GM12878 (cell line): ENCODE measurements around the gene ZFP62. TPM values are rescaled to one million over a fixed set of nuclear protein-coding genes. Genes with fewer than 3 reads are reported as not detected.

Experiments
- ATAC-seq: fragments of 200-7000 bp; cut with Tn5 transposase; 3 replicates; pipeline ENCODE4 v1.9.1; 2020; ENCODE audit warnings: mild to moderate bottlenecking, moderate library complexity
- BruUV-seq: library from RNA; stranded (reverse); fragments of 400-500 nt; replicated peaks from 2 replicates; lab custom pipeline; 2021; lab: Mats Ljungman, UMichigan
- CTCF ChIA-PET: fragments of 300-600 bp; sonication (Branson Sonifier 250); formaldehyde crosslinking; extraction: SDS; loops from one replicate; lab custom pipeline; 2021; ENCODE audit warnings: inconsistent platforms; lab: Yijun Ruan, JAX
- POLR2A ChIA-PET: fragments of 350-600 bp; formaldehyde crosslinking; extraction: SDS; loops from one replicate; lab custom pipeline; 2021; ENCODE audit warnings: inconsistent platforms; lab: Charles Lee
- RAD21 ChIA-PET: fragments of 300-600 bp; sonication (Branson Sonifier 250); formaldehyde crosslinking; loops from one replicate; lab custom pipeline; 2023; ENCODE audit warnings: antibody characterized with exemption; ENCODE audit not compliant: unreplicated experiment; lab: Charles Lee
- SMC1A ChIA-PET: fragments of 300-600 bp; sonication (Branson Sonifier 250); formaldehyde crosslinking; loops from one replicate; lab custom pipeline; 2023; ENCODE audit not compliant: unreplicated experiment, uncharacterized antibody; lab: Charles Lee
- DNase-seq: peaks from one replicate; pipeline ENCODE4 v3.0.0-alpha.2; 2011; ENCODE audit warnings: low read depth, low spot score
- FAIRE-seq: peaks from 3 replicates; lab custom pipeline; 2011; peaks lifted over from hg19 to GRCh38; lab: Jason Lieb, UNC
- H2AFZ ChIP-seq: 2 replicates; pipeline ENCODE4 v1.6.0; 2011; ENCODE audit warnings: low read depth, low read length, control low read depth; ENCODE audit not compliant: control insufficient read depth
- H3K27ac ChIP-seq: 2 replicates; pipeline ENCODE4 v1.5.1; 2011; ENCODE audit warnings: control low read depth; ENCODE audit not compliant: control insufficient read depth, insufficient read depth
- H3K27me3 ChIP-seq, 2 experiments: replicated peaks in 1 of 2; 2 replicates each; pipeline versions ENCODE4 v1.6.0 to v1.6.1; 2011; ENCODE audit warnings: low read length in 1 of 2; ENCODE audit not compliant: control insufficient read depth in 2 of 2, insufficient read depth in 2 of 2
- H3K36me3 ChIP-seq, 2 experiments: 2 replicates each; pipeline ENCODE4 v1.5.1; 2011; ENCODE audit warnings: low read length in 1 of 2; ENCODE audit not compliant: control insufficient read depth in 2 of 2, insufficient read depth in 2 of 2
- H3K4me1 ChIP-seq: 2 replicates; pipeline ENCODE4 v1.6.1; 2011; ENCODE audit warnings: mild to moderate bottlenecking, low read length, moderate library complexity, mixed read lengths; ENCODE audit not compliant: control insufficient read depth, insufficient read depth
- H3K4me2 ChIP-seq: 2 replicates; pipeline ENCODE4 v1.6.0; 2011; ENCODE audit warnings: control low read depth; ENCODE audit not compliant: control insufficient read depth, insufficient read depth
- H3K4me3 ChIP-seq: fragments of 200-600 bp; sonication (generic); 2 replicates; pipeline ENCODE4 v1.5.1; 2016
- H3K79me2 ChIP-seq: 2 replicates; pipeline ENCODE4 v1.6.0; 2011; ENCODE audit warnings: low read length; ENCODE audit not compliant: control insufficient read depth, insufficient read depth
- H3K9ac ChIP-seq: 2 replicates; pipeline ENCODE4 v1.8.0; 2011; ENCODE audit warnings: low read length, control low read depth, mixed read lengths; ENCODE audit not compliant: control insufficient read depth, insufficient read depth
- H3K9me3 ChIP-seq: replicated peaks from 3 replicates; pipeline ENCODE4 v1.5.1; 2011; ENCODE audit warnings: mild to moderate bottlenecking, low read length; ENCODE audit not compliant: control insufficient read depth, insufficient read depth
- H4K20me1 ChIP-seq: 2 replicates; pipeline ENCODE4 v1.6.0; 2011; ENCODE audit not compliant: control insufficient read depth, insufficient read depth
- BACH1 ChIP-seq: fragments of 450-650 bp; IDR thresholded peaks from 2 replicates; pipeline ENCODE4 v1.6.1; 2017; ENCODE audit warnings: mild to moderate bottlenecking, borderline replicate concordance
- BHLHE40 ChIP-seq, 2 experiments: fragments of 450-650 bp in 1 of 2; IDR thresholded peaks; 2 replicates each; pipeline ENCODE4 v1.6.1; 2011 to 2017; ENCODE audit warnings: low read depth in 2 of 2, borderline replicate concordance in 1 of 2, improper control_type of control experiment in 1 of 2, low read length in 1 of 2, mild to moderate bottlenecking in 1 of 2
- BMI1 ChIP-seq: fragments of 450-650 bp; IDR thresholded peaks from 2 replicates; pipeline ENCODE4 v1.6.1; 2016; ENCODE audit warnings: mild to moderate bottlenecking, moderate library complexity, borderline replicate concordance
- CBFB ChIP-seq: IDR thresholded peaks from 2 replicates; pipeline ENCODE4 v1.6.1; 2016; ENCODE audit warnings: antibody characterized with exemption, low read depth
- EP300 ChIP-seq, 2 experiments: fragments of 150-350 bp in 1 of 2; IDR thresholded peaks; 2 replicates each; pipeline ENCODE4 v1.6.1; 2011 to 2012; ENCODE audit warnings: low read depth in 2 of 2, low read length in 2 of 2, borderline replicate concordance in 1 of 2, improper control_type of control experiment in 1 of 2, inconsistent platforms in 1 of 2; ENCODE audit not compliant: control insufficient read depth in 1 of 2
- JUND ChIP-seq: IDR thresholded peaks from 2 replicates; pipeline ENCODE4 v1.6.1; 2012; ENCODE audit warnings: low read depth, mild to moderate bottlenecking, low read length, improper control_type of control experiment, moderate library complexity
- KAT2A ChIP-seq: conservative IDR thresholded peaks from 2 replicates; pipeline ENCODE4 v1.6.1; 2011; ENCODE audit warnings: low read depth, low read length; ENCODE audit not compliant: control insufficient read depth
- KLF5 ChIP-seq: fragments of 450-650 bp; IDR thresholded peaks from 2 replicates; pipeline ENCODE4 v1.6.1; 2014; ENCODE audit warnings: mild to moderate bottlenecking; ENCODE audit not compliant: partially characterized antibody
- MEF2B ChIP-seq: fragments of 450-650 bp; IDR thresholded peaks from 2 replicates; pipeline ENCODE4 v1.6.1; 2018; ENCODE audit warnings: mild to moderate bottlenecking, moderate library complexity; ENCODE audit not compliant: partially characterized antibody, poor library complexity, severe bottlenecking
- MTA3 ChIP-seq: IDR thresholded peaks from 2 replicates; pipeline ENCODE4 v1.6.1; 2012; ENCODE audit warnings: low read length, inconsistent platforms, borderline replicate concordance
- POLR2A ChIP-seq: IDR thresholded peaks from 2 replicates; pipeline ENCODE4 v1.6.1; 2011; ENCODE audit warnings: low read depth, mild to moderate bottlenecking, low read length
- POLR2AphosphoS5 ChIP-seq: IDR thresholded peaks from 2 replicates; pipeline ENCODE4 v1.6.1; 2011; ENCODE audit warnings: mild to moderate bottlenecking, low read length, inconsistent platforms
- POU2F2 ChIP-seq: IDR thresholded peaks from 3 replicates; pipeline ENCODE4 v1.6.1; 2011; ENCODE audit warnings: low read depth, mild to moderate bottlenecking, low read length, borderline replicate concordance
- RBBP5 ChIP-seq: fragments of 200-600 bp; sonication (generic); conservative IDR thresholded peaks from 2 replicates; pipeline ENCODE4 v1.6.1; 2016
- SIN3A ChIP-seq: IDR thresholded peaks from 2 replicates; pipeline ENCODE4 v1.6.1; 2012; ENCODE audit warnings: low read depth, low read length, improper control_type of control experiment
- SMARCA5 ChIP-seq: fragments of 450-650 bp; IDR thresholded peaks from 2 replicates; pipeline ENCODE4 v1.6.1; 2017; ENCODE audit warnings: mild to moderate bottlenecking
- TBL1XR1 ChIP-seq: IDR thresholded peaks from 2 replicates; pipeline ENCODE4 v1.6.1; 2012; ENCODE audit warnings: low read depth, low read length, improper control_type of control experiment
- ZSCAN29 ChIP-seq: fragments of 450-650 bp; IDR thresholded peaks from 2 replicates; pipeline ENCODE4 v1.6.1; 2017; ENCODE audit warnings: mild to moderate bottlenecking, moderate library complexity
- WGBS: methylation state at CpG from one replicate; pipeline ENCODE4 v1.1.6; 2016; ENCODE audit warnings: low lambda C conversion rate; ENCODE audit not compliant: insufficient replicate concordance, insufficient coverage; ENCODE audit errors: missing lambda C conversion rate; 5-methylcytosine and 5-hydroxymethylcytosine counted together
- in situ Hi-C: fragments of 300-500 bp; cut with MboI; formaldehyde crosslinking; loops from 9 replicates; pipeline ENCODE4 v1.14.3; 2018; ENCODE audit warnings: mixed read lengths
- intact Hi-C: fragments of 100-400 bp; cut with micrococcal nuclease; formaldehyde crosslinking; loops from one replicate; pipeline ENCODE4 v1.14.2; 2022; ENCODE audit not compliant: unreplicated experiment
- polyA plus RNA-seq, 11 experiments: library from polyadenylated mRNA; depleted of rRNA in 4 of 11; unstranded in 6 of 11; stranded (reverse) in 5 of 11; fragments of >200 nt; fragmentation: Nextera tagmentation in 4 of 11; fragmentation: Illumina TruSeq in 1 of 11; extraction: Ambion mirVana in 4 of 11; extraction: Trizol in 1 of 11; gene quantifications; 1 replicate in 1 of 11; 2 replicates in 10 of 11; pipeline versions ENCODE4 v1.2.1 to v1.2.3, GENCODE V29; 2011 to 2016; ENCODE audit warnings: inconsistent platforms in 2 of 11, missing spikeins in 2 of 11, low read depth in 1 of 11
- total RNA-seq, 4 experiments: library from RNA; depleted of rRNA in 3 of 4; stranded (reverse); fragments of >200 nt in 3 of 4; fragmentation: Illumina TruSeq in 1 of 4; extraction: Trizol in 1 of 4; gene quantifications; 2 replicates each; pipeline versions ENCODE4 v1.2.1 to v1.2.3, GENCODE V29; 2013 to 2021
- TF ChIP-seq, protein P1 (sequence below): IDR thresholded peaks from 2 replicates; pipeline ENCODE4 v1.6.1; 2011; ENCODE audit warnings: low read depth, mild to moderate bottlenecking, low read length, moderate library complexity, borderline replicate concordance; ENCODE audit errors: extremely low read depth
- TF ChIP-seq, protein P2 (sequence below): fragments of 450-650 bp; formaldehyde crosslinking; IDR thresholded peaks from 2 replicates; pipeline ENCODE4 v1.5.0; 2022; ENCODE audit warnings: mild to moderate bottlenecking, missing genetic modification characterization

Gene ZFP62
- total and polyA plus RNA-seq, 10 of the 15 experiments (the other 5 are each of a cell fraction or from before 2014, with no cell fraction given): 9.2 to 39.7 (median 21.1) TPM

- 0% methylated on average over 2 of the region's 2 CpGs for WGBS
- H3K4me2 ChIP-seq: peak overlapping the region; percentile 65
- H3K4me1 ChIP-seq: peaks cover 12% of the 10 kb centered on the region; the same call in 1 of the 2 replicates
- H3K9me3 ChIP-seq: no peaks in the 10 kb centered on the region; the same call in 1 of the 3 replicates
- H3K9ac ChIP-seq: peak overlapping the region; percentile 99
- H3K27me3 ChIP-seq: no peaks in the 10 kb centered on the region
- H3K79me2 ChIP-seq: peaks cover 45% of the 10 kb centered on the region
- CTCF ChIA-PET: interaction anchor here (1.1 to 4.2 kb wide), 3 partner anchors 32 to 36 kb away, joined by 3 to 16 read pairs (median 5); no protein-coding TSS in a partner anchor
- H2AFZ ChIP-seq: peak overlapping the region; percentile 29
- FAIRE-seq: peak; percentile 77
- H3K27ac ChIP-seq: peak overlapping the region; percentile 96
- RAD21 ChIA-PET: interaction anchor here (0.6 to 5.6 kb wide), 10 partner anchors 11 to 230 kb away, joined by 3 to 70 read pairs (median 4); partner anchors contain the start of gene MGAT1
- no peaks in the 10 kb centered on the region; the same call in 1 of the 2 replicates for H4K20me1 ChIP-seq
- intact Hi-C loops (loop anchor here (1.0 kb wide), 1 partner anchor 28 kb away; no protein-coding TSS in a partner anchor), in situ Hi-C loops (no loop called here)
- no peak for DNase-seq
- H3K4me3 ChIP-seq: peak overlapping the region; percentile 89
- BruUV-seq: no TSS peak
- peaks cover 1 to 16% of the 10 kb centered on the region in 2 experiments; a peak in 2 of 4 replicates for H3K36me3 ChIP-seq
- peak; percentile 59 for ATAC-seq
- POLR2A ChIA-PET: interaction anchor here (1.1 to 5.6 kb wide), 6 partner anchors 16 to 30 kb away, joined by 3 to 41 read pairs (median 28); partner anchors contain the start of genes MGAT1 and ZFP62
- SMC1A ChIA-PET: interaction anchor here (0.7 to 4.3 kb wide), 7 partner anchors 15 to 336 kb away, joined by 3 to 28 read pairs (median 6); partner anchors contain the start of gene MGAT1
- TF ChIP-seq JUND (no peak), POLR2AphosphoS5 (peak; percentile 36; the same call in 1 of the 2 replicates), TBL1XR1 (no peak), RBBP5 (no peak), BHLHE40 (IDR thresholded peaks at IDR 0.05; ENCODE audit: borderline replicate concordance in 1 of 2, low read depth in 2 of 2, low read length in 1 of 2) (0 out of 4 replicates have a peak, but pooled peaks of 1 of the 2 experiments have one; percentile 4), BACH1 (no peak; the same call in 1 of the 2 replicates), KLF5 (no peak), MEF2B (no peak), SMARCA5 (no peak), BMI1 (no peak), POU2F2 (peak; percentile 70; the same call in 2 of the 3 replicates), SIN3A (peak; percentile 66; the same call in 1 of the 2 replicates), EP300 (IDR thresholded peaks at IDR 0.05; ENCODE audit: borderline replicate concordance in 1 of 2, control insufficient read depth in 1 of 2, low read depth in 2 of 2, low read length in 2 of 2) (no peak), KAT2A (no peak), POLR2A (peak; percentile 72), CBFB (no peak), MTA3 (no peak), ZSCAN29 (no peak)
- TF ChIP-seq, protein P1, sequence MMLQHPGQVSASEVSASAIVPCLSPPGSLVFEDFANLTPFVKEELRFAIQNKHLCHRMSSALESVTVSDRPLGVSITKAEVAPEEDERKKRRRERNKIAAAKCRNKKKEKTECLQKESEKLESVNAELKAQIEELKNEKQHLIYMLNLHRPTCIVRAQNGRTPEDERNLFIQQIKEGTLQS: no peak
- TF ChIP-seq, protein P2, sequence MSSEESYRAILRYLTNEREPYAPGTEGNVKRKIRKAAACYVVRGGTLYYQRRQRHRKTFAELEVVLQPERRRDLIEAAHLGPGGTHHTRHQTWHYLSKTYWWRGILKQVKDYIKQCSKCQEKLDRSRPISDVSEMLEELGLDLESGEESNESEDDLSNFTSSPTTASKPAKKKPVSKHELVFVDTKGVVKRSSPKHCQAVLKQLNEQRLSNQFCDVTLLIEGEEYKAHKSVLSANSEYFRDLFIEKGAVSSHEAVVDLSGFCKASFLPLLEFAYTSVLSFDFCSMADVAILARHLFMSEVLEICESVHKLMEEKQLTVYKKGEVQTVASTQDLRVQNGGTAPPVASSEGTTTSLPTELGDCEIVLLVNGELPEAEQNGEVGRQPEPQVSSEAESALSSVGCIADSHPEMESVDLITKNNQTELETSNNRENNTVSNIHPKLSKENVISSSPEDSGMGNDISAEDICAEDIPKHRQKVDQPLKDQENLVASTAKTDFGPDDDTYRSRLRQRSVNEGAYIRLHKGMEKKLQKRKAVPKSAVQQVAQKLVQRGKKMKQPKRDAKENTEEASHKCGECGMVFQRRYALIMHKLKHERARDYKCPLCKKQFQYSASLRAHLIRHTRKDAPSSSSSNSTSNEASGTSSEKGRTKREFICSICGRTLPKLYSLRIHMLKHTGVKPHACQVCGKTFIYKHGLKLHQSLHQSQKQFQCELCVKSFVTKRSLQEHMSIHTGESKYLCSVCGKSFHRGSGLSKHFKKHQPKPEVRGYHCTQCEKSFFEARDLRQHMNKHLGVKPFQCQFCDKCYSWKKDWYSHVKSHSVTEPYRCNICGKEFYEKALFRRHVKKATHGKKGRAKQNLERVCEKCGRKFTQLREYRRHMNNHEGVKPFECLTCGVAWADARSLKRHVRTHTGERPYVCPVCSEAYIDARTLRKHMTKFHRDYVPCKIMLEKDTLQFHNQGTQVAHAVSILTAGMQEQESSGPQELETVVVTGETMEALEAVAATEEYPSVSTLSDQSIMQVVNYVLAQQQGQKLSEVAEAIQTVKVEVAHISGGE (CRISPR knock-in tag): peak; percentile 69
These were observed 28.4 kb downstream of the ZFP62 start for GRCh38 chr5:180832638-180833068.
